Right ventricle myocardium superior (tissue), 1 donor: ENCODE results near the gene COPZ2. TPM values are rescaled to one million over a fixed set of nuclear protein-coding genes. Genes with fewer than 3 reads are reported as not detected.
A peak's percentile ranks its signal among the peaks of the same experiment; 100 is the strongest.
"Not testable (repeated sequence)": the region's sequence is repeated elsewhere in the genome, so short reads cannot be mapped to it uniquely, and the experiment has no call there.

ENCODE experiments used
- ATAC-seq: fragments of 200-7000 bp; cut with Tn5 transposase; one replicate; pipeline ENCODE4 v1.9.1; 2020; ENCODE audit warnings: mild to moderate bottlenecking; ENCODE audit not compliant: poor library complexity
- DNase-seq: peaks from one replicate; pipeline ENCODE4 v3.0.0-alpha.2; 2020
- intact Hi-C: fragments of 100-400 bp; cut with DNase I; formaldehyde crosslinking; loops from one replicate; pipeline ENCODE4 v1.11.2; 2022
- total RNA-seq: library from RNA; stranded (reverse); fragmentation: NEBNext Ultra II Directional; extraction: Animal tissue kit (Norgen Biotek cat#: 25700); gene quantifications from one replicate; pipeline ENCODE4 v1.2.1, GENCODE V29; 2021
- donor health status: DM: no; HTN: yes; CAD: no; lungs with severe emphysema.

Gene COPZ2
- total RNA-seq, 1 donor from 2014 or later: 49.2 TPM

- DNase-seq (no peak), ATAC-seq (no peak)
- intact Hi-C loops: no loop called here
Measured at GRCh38 chr17:48044851-48045250, 7.3 kb upstream of the COPZ2 start.

GRCh38 chr17:48043176-48043575 lies 5.6 kb upstream of the COPZ2 start:
- DNase-seq: no peak
- intact Hi-C loops: no loop called here

GRCh38 chr17:48038687-48039086 lies 1.1 kb upstream of the COPZ2 start:
- ATAC-seq: no peak
- intact Hi-C loops: no loop called here

More at GRCh38 chr17:48043176-48043575, 5.6 kb upstream of the COPZ2 start:
- ATAC-seq: no peak

GRCh38 chr17:48037838-48038323 lies 284 bp upstream of the COPZ2 start:
- ATAC-seq (no peak), DNase-seq (no peak)
- intact Hi-C loops: no loop called here

More at GRCh38 chr17:48038687-48039086, 1.1 kb upstream of the COPZ2 start:
- no peak for DNase-seq

- intact Hi-C loops: no loop called here
- DNase-seq: no peak
Measured at GRCh38 chr17:48036693-48037035, 933 bp downstream of the COPZ2 start.

GRCh38 chr17:48034734-48035133 lies 2.9 kb downstream of the COPZ2 start:
- intact Hi-C loops, DNase-seq, ATAC-seq: not testable (repeated sequence)

More at GRCh38 chr17:48036693-48037035, 933 bp downstream of the COPZ2 start:
- no peak for ATAC-seq

GRCh38 chr17:48031966-48032365 lies 5.6 kb downstream of the COPZ2 start:
- no peak for DNase-seq
- no peak for ATAC-seq
- intact Hi-C loops: no loop called here

GRCh38 chr17:48030531-48030930 lies 7.1 kb downstream of the COPZ2 start:
- ATAC-seq (no peak), DNase-seq (no peak)
- intact Hi-C loops: no loop called here

GRCh38 chr17:48028736-48029135 lies 8.9 kb downstream of the COPZ2 start:
- DNase-seq: no peak
- no peak for ATAC-seq
- intact Hi-C loops: no loop called here

- intact Hi-C loops: loop anchor here (2.0 kb wide), 1 partner anchor 47 kb away; no protein-coding TSS in a partner anchor
- no peak for ATAC-seq
- DNase-seq: no peak
Measured at GRCh38 chr17:48027322-48027981, 10.1 kb downstream of the COPZ2 start.

- intact Hi-C loops: loop anchor here (2.0 kb wide), 1 partner anchor 48 kb away; no protein-coding TSS in a partner anchor
- ATAC-seq (peak; percentile 45), DNase-seq (peak; percentile 90)
Measured at GRCh38 chr17:48026502-48027321, 10.9 kb downstream of the COPZ2 start.

- ATAC-seq (no peak), DNase-seq (no peak)
- intact Hi-C loops: loop anchor here (2.0 kb wide), 2 partner anchors 49 to 105 kb away; no protein-coding TSS in a partner anchor
Measured at GRCh38 chr17:48025904-48026501, 11.6 kb downstream of the COPZ2 start.

GRCh38 chr17:48025040-48025903 lies 12.3 kb downstream of the COPZ2 start:
- peak; percentile 89 for ATAC-seq
- intact Hi-C loops: loop anchor here (2.0 kb wide), 1 partner anchor 106 kb away; no protein-coding TSS in a partner anchor
- peak; percentile 99 for DNase-seq

- ATAC-seq: peak; percentile 18
- peak; percentile 76 for DNase-seq
- intact Hi-C loops: loop anchor here (2.0 kb wide), 1 partner anchor 106 kb away; no protein-coding TSS in a partner anchor
Measured at GRCh38 chr17:48024149-48025039, 13.2 kb downstream of the COPZ2 start.

- intact Hi-C loops: loop anchor here (2.0 kb wide), 1 partner anchor 107 kb away; no protein-coding TSS in a partner anchor
- peak; percentile 74 for ATAC-seq
- peak; percentile 92 for DNase-seq
Measured at GRCh38 chr17:48023400-48024148, 14.0 kb downstream of the COPZ2 start.

- intact Hi-C loops: no loop called here
- no peak for DNase-seq
- ATAC-seq: no peak
Measured at GRCh38 chr17:48022901-48023300, 14.7 kb downstream of the COPZ2 start.

- ATAC-seq (no peak), DNase-seq (no peak)
- intact Hi-C loops: no loop called here
Measured at GRCh38 chr17:48021934-48022333, 15.7 kb downstream of the COPZ2 start.
